Measurements from ENCODE around the gene TWF2.

- TF ChIP-seq CTCF (conservative IDR thresholded peaks at IDR 0.05; ENCODE audit: low read depth, low read length) (no peak), POLR2A (IDR thresholded peaks at IDR 0.05; ENCODE audit: low read depth, low read length) (no peak), RCOR1 (IDR thresholded peaks at IDR 0.05; ENCODE audit: insufficient replicate concordance, low read length) (no peak), RAD21 (IDR thresholded peaks at IDR 0.05; ENCODE audit: low read length) (no peak), RFX5 (IDR thresholded peaks at IDR 0.05; ENCODE audit: low read depth, low read length) (no peak), MAZ (IDR thresholded peaks at IDR 0.05; ENCODE audit: borderline replicate concordance, low read depth, low read length) (no peak), CHD1 (IDR thresholded peaks at IDR 0.05; ENCODE audit: low read depth, low read length) (no peak), SMC3 (IDR thresholded peaks at IDR 0.05; ENCODE audit: low read depth, low read length) (no peak), MXI1 (IDR thresholded peaks at IDR 0.05; ENCODE audit: borderline replicate concordance, low read depth, low read length) (no peak), FOS (IDR thresholded peaks at IDR 0.05; ENCODE audit: low read depth, low read length) (no peak)
Observed at GRCh38 chr3:52198643-52199608, 40.0 kb downstream of the TWF2 start.
